ENCODE results near the gene OR6C2.
"Not testable (repeated sequence)": the region's sequence is repeated elsewhere in the genome, so short reads cannot be mapped to it uniquely, and the experiment has no call there.

OR6C2 gene

GRCh38 chr12:55443776-55444175 is at the start of gene OR6C2:
OR6C2 (plus strand) TSS chr12:55444076; CDS start chr12:55452214, 8,138 bp downstream.
- TF ChIP-seq CTCF (IDR thresholded peaks at IDR 0.05; ENCODE audit: low read depth, low read length): no peak
- no peak within 1 kb of the TSS for H3K4me3 ChIP-seq (ENCODE audit: low read depth, low read length)

GRCh38 chr12:55396326-55396725 is 47.5 kb upstream of the OR6C2 start:
- no peak for TF ChIP-seq CTCF (IDR thresholded peaks at IDR 0.05; ENCODE audit: low read depth, low read length)

GRCh38 chr12:55400229-55400628 is 43.6 kb upstream of the OR6C2 start, which contains the start of gene OR6C65:
OR6C65 (plus strand) TSS chr12:55400529; CDS start chr12:55400529, 0 bp downstream.
- no peak within 1 kb of the TSS for H3K4me3 ChIP-seq (ENCODE audit: low read depth, low read length)
- no peak for TF ChIP-seq CTCF (IDR thresholded peaks at IDR 0.05; ENCODE audit: low read depth, low read length)

More at GRCh38 chr12:55396326-55396725, 47.5 kb upstream of the OR6C2 start:
- H3K4me3 ChIP-seq (ENCODE audit: low read depth, low read length): no peak overlapping the region

GRCh38 chr12:55407866-55408265 is 36.0 kb upstream of the OR6C2 start:
- no peak overlapping the region for H3K4me3 ChIP-seq (ENCODE audit: low read depth, low read length)

GRCh38 chr12:55409133-55409532 is 34.7 kb upstream of the OR6C2 start:
- not testable (repeated sequence) for H3K4me3 ChIP-seq (ENCODE audit: low read depth, low read length)

More at GRCh38 chr12:55407866-55408265, 36.0 kb upstream of the OR6C2 start:
- no peak for TF ChIP-seq CTCF (IDR thresholded peaks at IDR 0.05; ENCODE audit: low read depth, low read length)

- not testable (repeated sequence) for H3K4me3 ChIP-seq (ENCODE audit: low read depth, low read length)
Measured at GRCh38 chr12:55412138-55412537, 31.7 kb upstream of the OR6C2 start.

- not testable (repeated sequence) for H3K4me3 ChIP-seq (ENCODE audit: low read depth, low read length)
Measured at GRCh38 chr12:55413498-55414388, 30.1 kb upstream of the OR6C2 start.

GRCh38 chr12:55414396-55414823 is 29.5 kb upstream of the OR6C2 start:
- not testable (repeated sequence) for H3K4me3 ChIP-seq (ENCODE audit: low read depth, low read length)

- not testable (repeated sequence) for H3K4me3 ChIP-seq (ENCODE audit: low read depth, low read length)
Measured at GRCh38 chr12:55414889-55415288, 29.0 kb upstream of the OR6C2 start.

- H3K4me3 ChIP-seq (ENCODE audit: low read depth, low read length): no peak overlapping the region
- no peak for TF ChIP-seq CTCF (IDR thresholded peaks at IDR 0.05; ENCODE audit: low read depth, low read length)
Measured at GRCh38 chr12:55416961-55417360, 26.9 kb upstream of the OR6C2 start.
